D721Med (cell line): Measurements from ENCODE around the gene CPN2.

ENCODE experiments used
- DNase-seq: peaks from one replicate; pipeline ENCODE4 v3.0.0; 2011; ENCODE audit warnings: low spot score; ENCODE audit not compliant: insufficient read length
- FAIRE-seq: peaks from 2 replicates; lab custom pipeline; 2011; peaks lifted over from hg19 to GRCh38; lab: Jason Lieb, UNC
- TF ChIP-seq, protein P1 (sequence below): IDR thresholded peaks from 2 replicates; pipeline ENCODE4 v1.5.1; 2012; ENCODE audit warnings: mild to moderate bottlenecking, control low read depth; ENCODE audit not compliant: insufficient read depth; ENCODE audit errors: missing control alignments

CPN2 gene

DNA sequence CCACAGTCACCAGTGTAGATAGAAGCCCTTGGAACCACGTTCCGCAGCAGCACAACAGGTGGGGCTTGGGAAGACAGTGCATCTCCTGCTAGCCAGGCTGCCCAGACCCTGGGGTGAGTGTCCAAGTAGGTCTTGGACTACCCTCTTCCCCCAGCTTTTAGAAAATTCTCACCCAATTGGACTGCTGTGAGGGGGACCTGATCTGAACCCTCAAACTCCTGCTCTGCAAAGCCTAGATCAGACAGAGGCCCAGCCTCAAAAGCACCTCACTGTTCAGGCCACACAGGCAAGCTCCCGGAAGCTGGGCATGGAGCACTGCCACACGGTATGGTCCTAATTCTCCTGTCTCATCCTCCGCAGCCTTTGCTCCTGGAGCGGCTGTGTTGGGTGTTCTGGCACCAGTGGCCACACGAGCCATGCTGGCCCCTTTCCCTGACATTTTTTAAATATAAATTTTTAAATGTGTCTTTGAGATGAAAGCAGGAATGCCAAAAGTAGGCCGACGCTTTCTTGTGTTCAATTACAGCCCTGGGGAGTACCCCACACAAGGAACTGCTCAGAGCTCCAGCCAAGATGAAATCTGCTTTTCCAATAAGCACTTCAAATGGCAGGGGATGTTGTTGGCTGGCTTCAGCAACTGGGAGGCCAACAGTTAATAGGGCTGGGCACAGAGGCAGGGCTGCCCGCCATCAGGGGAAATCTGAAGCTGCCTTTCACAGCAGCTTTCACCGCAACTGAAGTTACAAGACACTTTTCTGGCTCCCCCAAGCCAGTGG, 40.9 kb downstream of the CPN2 start:
- FAIRE-seq (no peak), DNase-seq (no peak)
- TF ChIP-seq, protein P1, sequence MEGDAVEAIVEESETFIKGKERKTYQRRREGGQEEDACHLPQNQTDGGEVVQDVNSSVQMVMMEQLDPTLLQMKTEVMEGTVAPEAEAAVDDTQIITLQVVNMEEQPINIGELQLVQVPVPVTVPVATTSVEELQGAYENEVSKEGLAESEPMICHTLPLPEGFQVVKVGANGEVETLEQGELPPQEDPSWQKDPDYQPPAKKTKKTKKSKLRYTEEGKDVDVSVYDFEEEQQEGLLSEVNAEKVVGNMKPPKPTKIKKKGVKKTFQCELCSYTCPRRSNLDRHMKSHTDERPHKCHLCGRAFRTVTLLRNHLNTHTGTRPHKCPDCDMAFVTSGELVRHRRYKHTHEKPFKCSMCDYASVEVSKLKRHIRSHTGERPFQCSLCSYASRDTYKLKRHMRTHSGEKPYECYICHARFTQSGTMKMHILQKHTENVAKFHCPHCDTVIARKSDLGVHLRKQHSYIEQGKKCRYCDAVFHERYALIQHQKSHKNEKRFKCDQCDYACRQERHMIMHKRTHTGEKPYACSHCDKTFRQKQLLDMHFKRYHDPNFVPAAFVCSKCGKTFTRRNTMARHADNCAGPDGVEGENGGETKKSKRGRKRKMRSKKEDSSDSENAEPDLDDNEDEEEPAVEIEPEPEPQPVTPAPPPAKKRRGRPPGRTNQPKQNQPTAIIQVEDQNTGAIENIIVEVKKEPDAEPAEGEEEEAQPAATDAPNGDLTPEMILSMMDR: no peak

DNA sequence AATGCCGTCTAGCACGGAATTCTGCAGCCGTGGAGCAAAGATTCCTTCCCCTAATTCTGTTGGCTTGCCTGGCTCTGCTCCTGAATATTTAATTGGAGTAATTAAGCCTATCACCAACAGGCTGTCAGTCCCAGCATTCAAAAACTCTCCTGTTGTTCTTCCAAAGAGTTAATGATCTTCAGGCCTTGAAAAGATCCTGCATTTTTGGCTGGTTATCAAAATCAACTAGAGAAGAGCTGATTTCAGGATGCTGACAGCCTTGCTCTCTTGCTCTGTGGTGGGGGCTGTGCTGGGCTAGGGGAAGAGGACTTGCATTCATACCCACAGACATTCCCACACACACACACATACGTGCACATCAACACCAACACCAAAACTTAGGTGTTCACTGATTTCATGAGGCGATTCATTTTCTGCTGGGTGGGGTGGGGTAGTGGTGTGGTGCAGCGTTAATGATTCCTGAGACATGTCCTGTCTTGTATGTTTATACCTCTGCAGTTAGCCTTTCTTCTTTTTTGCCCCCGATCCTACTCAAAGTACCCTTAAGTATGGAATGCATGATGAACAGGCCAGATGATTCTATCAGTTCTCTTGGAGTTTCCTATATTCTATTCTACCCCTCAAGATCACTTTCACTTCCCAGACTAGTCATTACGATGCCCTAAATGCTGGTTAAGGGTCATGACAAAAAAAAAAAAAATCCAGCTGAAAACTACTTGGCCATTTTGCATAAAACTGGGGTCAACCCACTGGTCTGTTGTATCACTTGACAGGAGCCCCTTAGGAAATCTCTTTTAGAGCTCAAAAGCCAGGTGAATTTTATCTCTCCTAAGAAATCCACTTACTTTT, 42.3 kb downstream of the CPN2 start:
- FAIRE-seq (no peak), DNase-seq (no peak)
- TF ChIP-seq, protein P1: no peak

DNA sequence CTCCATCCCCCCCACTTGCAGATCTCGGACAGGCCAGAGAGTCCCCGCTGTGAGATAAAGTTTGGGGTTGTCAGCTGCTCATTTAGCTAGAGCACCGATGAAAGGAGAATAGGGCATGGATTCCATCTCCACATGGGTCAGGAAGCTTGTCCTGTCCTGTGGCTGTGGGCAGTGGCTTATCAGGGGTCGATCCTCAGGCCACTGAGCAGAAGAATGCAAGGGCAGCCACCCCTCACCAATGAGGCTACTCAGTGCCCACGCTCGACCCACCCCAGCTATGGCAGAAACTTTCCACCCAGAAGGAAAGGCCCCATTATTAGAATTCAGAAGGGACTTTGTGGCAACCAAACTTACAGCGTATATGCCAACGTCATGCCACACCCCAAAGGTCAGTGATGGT, 43.3 kb downstream of the CPN2 start:
- TF ChIP-seq, protein P1: no peak
- DNase-seq: no peak
- no peak for FAIRE-seq

DNA sequence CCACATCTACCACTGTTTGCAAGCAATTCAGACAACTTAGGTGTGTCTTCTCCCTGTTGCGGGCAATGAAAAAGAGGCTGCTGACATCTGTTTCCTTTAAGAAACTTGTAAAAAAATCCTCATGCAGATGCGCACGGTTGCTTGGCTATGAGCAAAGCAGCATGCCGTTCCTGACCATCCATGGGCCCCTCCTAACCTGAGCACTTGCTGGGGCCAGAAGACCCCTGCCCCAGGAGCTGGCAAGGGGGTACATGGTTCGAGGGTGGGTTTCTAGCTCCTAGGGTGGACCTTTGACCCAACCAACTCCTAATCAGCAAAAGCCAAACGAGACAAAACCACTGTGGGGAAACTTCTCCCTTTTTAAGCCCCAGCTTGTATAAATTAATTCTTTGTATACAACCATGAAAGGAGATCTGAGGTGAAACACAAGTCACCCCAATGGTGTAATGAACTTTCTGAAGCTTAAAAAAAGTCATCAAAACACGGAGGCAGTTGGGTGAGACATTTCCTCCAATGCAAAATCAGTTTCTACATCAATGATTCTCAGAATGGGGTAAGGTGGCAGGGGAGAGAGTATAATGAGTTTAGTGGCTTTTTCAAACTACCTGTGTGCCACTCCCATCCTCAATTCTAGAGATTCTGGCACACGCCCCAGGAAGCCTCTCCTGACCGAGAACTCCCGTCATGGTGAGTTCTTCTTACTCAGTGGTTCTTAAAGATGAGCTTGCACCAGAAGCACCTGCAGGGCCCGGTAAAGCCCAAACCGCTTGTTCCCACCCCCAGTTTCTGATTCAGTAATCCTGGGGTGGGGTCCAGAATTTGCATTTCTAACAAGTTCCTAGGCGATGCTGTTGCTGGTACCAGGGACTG, 44.1 kb downstream of the CPN2 start:
- TF ChIP-seq, protein P1: no peak
- FAIRE-seq (no peak), DNase-seq (no peak)

DNA sequence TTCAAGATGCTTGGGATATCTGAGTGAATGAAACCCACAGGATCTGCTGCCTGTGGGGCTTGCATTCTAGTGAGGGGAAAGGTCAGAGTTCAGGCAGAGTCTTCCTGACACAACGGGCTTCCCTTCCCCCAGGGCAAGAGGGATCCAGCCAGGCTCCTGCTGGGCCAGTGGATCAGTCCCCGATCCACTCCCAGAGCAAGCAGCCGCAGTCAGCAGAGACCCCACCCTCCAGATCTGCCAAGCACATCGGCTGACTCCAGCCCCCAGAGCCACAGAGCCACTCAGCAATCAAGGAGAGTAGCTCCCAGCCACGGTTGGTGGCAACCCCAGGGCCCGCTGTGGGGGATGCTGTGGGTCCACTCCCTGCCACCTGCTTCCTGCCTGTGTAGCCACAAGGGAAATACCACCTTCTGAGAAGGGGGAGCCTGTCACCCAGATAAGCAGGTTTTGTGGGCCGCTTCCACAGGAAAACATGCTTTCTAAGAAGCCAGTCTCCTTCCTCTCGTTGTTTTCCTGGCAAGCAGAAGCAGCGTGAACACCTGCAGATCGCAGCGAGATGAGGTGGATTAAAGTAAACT, 44.9 kb downstream of the CPN2 start:
- FAIRE-seq (no peak), DNase-seq (no peak)
- TF ChIP-seq, protein P1: no peak

DNA sequence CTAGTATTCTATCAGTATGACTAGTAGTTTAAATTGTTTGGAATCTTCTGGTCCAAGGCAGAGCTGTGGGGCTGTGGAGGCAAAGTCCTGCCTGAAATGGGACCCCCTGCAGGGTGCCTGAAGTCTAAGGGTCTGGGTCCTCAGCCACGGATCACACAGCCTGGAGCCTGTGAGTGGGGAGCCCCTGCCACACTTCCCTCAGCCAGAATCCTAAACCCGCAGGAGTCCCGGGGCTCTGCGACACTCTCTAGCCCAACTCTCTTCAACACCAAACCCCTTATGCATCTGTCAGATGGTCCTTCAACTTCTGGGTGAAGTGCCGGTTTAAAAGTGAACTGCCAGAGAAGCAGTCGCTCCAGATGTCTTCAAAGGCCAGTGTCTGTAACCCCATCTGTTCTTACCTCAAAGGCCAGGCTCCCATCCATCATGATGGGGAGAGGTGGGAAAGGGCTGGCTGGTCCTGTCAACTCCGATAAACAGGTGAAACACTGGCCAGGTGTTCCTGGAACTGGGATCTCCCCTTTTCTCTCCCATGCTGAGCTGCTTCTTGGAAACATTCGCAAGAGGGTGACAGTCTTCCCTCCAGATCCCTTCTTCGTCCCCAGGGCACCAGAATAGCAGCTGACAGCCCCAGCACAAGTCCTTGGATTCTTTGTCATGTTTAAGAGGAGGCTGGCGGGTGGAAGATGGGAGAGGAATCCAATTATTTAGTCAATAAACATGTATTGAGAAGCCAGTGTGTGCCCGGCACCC, 45.6 kb downstream of the CPN2 start:
- DNase-seq: no peak
- TF ChIP-seq, protein P1: no peak
- FAIRE-seq: no peak
